ENCODE data around the gene ZNF337.
"Not testable (repeated sequence)": the region's sequence is repeated elsewhere in the genome, so short reads cannot be mapped to it uniquely, and the experiment has no call there.

Gene ZNF337

DNA sequence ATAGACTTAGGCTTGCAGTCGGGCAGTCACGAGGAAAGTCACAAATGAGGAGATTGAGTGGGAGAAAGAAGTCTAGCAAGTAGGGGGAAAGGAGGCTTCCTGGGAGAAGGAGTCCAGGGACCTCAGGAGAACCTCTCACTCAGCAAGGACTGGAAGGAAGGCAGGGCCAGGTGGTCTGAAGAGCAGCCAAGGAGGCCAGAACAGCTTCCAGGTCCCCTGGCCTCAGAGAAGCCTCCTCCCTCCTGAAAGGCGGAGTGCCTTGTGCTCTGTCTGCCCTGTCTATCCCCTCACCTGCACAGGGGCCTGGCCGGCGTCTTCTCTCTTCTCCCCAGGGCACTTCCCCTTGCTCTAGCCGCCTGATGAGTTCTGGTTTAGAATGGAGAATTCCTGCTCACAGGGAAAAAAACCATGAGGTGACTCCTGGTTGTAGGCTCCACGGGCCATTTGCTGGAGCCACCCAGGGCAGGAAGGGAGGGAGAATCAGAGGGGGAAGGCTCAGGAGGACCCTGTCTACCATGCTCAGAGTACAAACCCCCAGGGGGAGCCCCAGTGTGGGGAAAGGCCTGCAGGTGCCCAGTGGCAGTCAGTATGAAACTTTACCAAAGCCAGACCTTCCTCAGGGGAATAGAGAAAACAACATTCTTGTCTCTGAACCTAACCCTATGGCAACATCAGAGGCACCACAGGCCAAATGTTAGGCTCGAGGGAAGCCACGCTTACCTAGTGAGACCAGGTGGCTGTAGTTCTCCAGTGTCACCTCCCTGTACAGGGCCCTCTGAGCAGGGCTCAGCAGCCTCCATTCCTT, 11.2 kb downstream of the ZNF337 start:
- no peaks in the 10 kb centered on the region for H3K9me3 Mint-ChIP-seq
- H3K27me3 Mint-ChIP-seq: no peaks in the 10 kb centered on the region
- H3K4me1 Mint-ChIP-seq (ENCODE audit: low read depth in 2 of 2): peaks cover 13 to 20% of the 10 kb centered on the region in 2 donors
- peaks cover 13% of the 10 kb centered on the region for H3K36me3 Mint-ChIP-seq (ENCODE audit: insufficient read depth)
- ATAC-seq (replicated peaks) (no peak), DNase-seq (no peak)
- H3K4me3 Mint-ChIP-seq: no peak overlapping the region
- H3K27ac Mint-ChIP-seq: peak overlapping the region; percentile 71 to 72

DNA sequence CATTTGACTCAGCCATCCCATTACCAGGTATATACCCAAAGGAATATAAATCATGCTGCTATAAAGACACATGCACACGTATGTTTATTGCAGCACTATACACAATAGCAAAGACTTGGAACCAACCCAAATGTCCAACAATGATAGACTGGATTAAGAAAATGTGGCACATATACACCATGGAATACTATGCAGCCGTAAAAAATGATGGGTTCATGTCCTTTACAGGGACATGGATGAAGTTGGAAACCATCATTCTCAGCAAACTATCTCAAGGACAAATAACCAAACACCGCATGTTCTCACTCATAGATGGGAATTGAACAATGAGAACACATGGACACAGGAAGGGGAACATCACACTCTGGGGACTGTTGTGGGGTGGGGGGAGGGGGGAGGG, 12.8 kb downstream of the ZNF337 start:
- peaks cover 14% of the 10 kb centered on the region for H3K36me3 Mint-ChIP-seq (ENCODE audit: insufficient read depth)

DNA sequence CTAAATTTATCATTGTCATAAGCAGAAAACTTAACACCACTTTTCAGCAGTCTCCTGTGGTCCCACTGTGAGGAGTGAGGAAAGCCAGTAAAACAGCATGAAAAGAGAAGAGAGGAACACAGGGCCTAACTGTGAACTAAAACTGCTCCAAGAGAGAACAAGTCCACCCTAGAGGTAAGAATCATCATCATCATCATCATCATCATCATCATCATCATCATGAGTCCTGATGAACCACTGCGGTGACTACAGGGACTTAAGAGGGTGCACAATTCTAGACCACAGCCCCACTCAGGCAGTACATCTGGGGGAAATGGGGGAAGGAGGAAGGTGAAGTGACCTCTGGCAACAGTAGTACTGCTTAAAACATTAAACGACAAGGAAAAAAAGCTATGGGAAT, 13.6 kb downstream of the ZNF337 start:
- no peaks in the 10 kb centered on the region for H3K9me3 Mint-ChIP-seq
- H3K4me3 Mint-ChIP-seq: no peak overlapping the region
- peaks cover 17 to 20% of the 10 kb centered on the region in 2 donors for H3K4me1 Mint-ChIP-seq (ENCODE audit: low read depth in 2 of 2)
- H3K27ac Mint-ChIP-seq: peak overlapping the region in 1 of 2 donors; percentile 59
- ATAC-seq (replicated peaks): no peak
- no peak for DNase-seq
- H3K27me3 Mint-ChIP-seq: no peaks in the 10 kb centered on the region
- peaks cover 19% of the 10 kb centered on the region for H3K36me3 Mint-ChIP-seq (ENCODE audit: insufficient read depth)

More for the DNA sequence above, 12.8 kb downstream of the ZNF337 start:
- peaks cover 17 to 20% of the 10 kb centered on the region in 2 donors for H3K4me1 Mint-ChIP-seq (ENCODE audit: low read depth in 2 of 2)
- H3K4me3 Mint-ChIP-seq; H3K27ac Mint-ChIP-seq; DNase-seq; H3K9me3 Mint-ChIP-seq; ATAC-seq (replicated peaks); H3K27me3 Mint-ChIP-seq: not testable (repeated sequence)

DNA sequence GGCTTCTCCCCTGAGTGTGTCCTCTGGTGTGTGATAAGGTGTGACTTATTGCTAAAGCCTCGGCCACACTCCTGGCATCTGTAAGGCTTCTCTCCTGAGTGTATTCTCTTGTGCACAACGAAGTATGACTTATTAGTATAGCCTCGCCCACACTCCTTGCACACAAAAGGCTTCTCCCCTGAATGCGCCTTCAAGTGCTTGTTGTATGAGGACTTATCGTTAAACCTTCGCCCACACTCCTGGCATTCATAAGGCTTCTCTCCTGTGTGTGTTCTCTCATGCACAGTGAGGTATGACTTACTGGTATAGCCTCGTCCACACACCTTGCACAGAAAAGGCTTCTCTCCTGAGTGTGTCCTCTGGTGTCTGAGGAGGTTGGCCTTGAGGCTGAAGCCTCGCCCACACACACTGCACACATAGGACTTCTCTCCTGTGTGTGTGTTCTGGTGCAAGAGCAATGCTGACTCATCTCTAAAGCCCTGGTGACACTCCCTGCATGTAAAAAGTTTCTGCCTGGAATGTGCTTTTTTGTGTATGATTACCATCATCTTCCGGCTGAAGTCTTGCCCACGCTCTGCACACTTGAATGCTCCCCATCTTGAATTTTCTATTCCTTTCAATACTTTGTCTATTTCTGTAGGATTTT, 20.4 kb downstream of the ZNF337 start:
- DNase-seq (no peak), ATAC-seq (replicated peaks) (no peak)
- peak overlapping the region in 1 of 2 donors; percentile 6 for H3K27ac Mint-ChIP-seq
- no peaks in the 10 kb centered on the region for H3K9me3 Mint-ChIP-seq
- H3K27me3 Mint-ChIP-seq: no peaks in the 10 kb centered on the region
- peaks cover 5 to 6% of the 10 kb centered on the region in 2 donors for H3K4me1 Mint-ChIP-seq (ENCODE audit: low read depth in 2 of 2)
- peaks cover 41% of the 10 kb centered on the region for H3K36me3 Mint-ChIP-seq (ENCODE audit: insufficient read depth)
- no peak overlapping the region for H3K4me3 Mint-ChIP-seq

DNA sequence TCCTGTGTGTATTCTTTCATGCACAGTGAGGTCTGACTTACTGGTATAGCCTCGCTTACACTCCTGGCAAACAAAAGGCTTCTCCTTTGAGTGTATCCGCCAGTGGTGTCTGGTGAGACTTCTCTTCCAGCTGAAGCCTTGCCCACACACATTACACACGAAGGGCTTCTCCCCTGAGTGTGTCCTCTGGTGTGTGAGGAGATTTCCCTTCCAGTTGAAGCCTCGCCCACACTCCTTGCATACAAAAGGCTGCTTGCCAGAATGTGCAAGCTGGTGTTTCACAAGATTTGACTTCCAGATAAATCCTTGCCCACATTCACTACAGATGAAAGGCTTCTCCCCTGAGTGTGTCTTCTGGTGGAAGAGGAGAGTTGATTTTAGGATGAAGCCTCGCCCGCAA, 21.5 kb downstream of the ZNF337 start:
- Mint-ChIP-seq H3K4me3 (no peak overlapping the region), H3K27me3 (no peaks in the 10 kb centered on the region), H3K27ac (no peak overlapping the region), H3K4me1 (ENCODE audit: low read depth in 2 of 2) (peaks cover 4 to 5% of the 10 kb centered on the region in 2 donors), H3K36me3 (ENCODE audit: insufficient read depth) (peaks cover 36% of the 10 kb centered on the region), H3K9me3 (no peaks in the 10 kb centered on the region)
- ATAC-seq (replicated peaks) (no peak), DNase-seq (no peak)

DNA sequence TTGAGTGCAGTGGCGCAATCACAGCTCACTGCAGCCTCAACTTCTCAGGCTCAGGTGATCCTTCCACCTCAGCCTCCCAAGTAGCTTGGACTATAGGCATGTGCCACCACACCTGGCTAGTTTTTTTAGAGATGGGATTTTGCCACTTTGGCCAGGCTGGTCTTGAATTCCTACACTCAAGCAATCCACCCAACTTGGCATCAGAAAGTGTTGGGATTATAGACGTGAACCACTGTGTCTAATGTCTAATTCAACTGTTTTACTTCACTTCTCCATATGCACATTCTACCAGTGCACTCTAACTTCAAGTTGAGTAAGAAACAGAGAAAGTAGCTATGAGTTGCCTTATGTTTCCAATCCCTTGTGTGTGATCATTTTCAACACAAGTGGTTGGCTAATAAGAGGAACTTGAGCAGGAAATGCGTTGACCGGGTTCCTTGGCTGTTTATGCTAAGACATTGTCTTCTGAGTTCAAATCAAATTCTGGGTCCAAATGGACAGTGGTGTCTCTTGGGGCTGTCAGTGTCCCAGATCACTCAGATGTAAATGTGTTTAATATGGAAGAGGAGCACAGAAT, 23.9 kb downstream of the ZNF337 start:
- Mint-ChIP-seq H3K4me3 (no peak overlapping the region), H3K36me3 (ENCODE audit: insufficient read depth) (peaks cover 23% of the 10 kb centered on the region), H3K9me3 (no peaks in the 10 kb centered on the region), H3K27ac (no peak overlapping the region), H3K4me1 (ENCODE audit: low read depth in 2 of 2) (peaks cover 0 to 3% of the 10 kb centered on the region in 2 donors), H3K27me3 (no peaks in the 10 kb centered on the region)
- ATAC-seq (replicated peaks): no peak
- DNase-seq: no peak

DNA sequence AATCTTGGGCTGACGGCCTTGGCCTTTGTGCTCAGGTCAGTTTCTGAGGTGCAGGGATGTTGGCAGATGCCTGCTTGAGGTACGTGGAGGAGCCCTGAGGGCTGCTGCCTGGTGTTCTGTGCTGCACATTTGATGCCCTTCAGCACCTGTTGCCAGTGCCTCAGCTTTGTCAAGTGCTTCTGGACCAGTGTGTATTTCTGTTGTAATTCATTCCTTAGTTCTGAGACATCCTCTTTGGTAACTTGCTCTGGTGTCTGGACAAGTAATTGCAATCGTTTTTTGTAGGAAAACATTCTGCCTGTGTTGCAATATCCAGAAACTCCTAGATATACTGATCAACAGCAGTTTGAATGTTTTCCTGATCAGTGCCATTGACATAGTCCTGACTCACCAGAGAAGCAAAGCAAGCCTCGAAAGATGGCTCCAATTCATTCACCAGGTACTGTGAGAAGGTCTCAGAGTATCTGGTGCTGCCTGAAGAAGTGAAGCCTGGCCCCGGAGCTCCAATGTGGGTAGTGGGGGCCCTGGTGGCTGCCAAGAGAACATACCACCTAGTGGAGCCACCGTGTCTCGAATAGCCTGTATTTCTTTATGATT, 26.7 kb downstream of the ZNF337 start:
- Mint-ChIP-seq H3K4me3 (no peak overlapping the region), H3K4me1 (ENCODE audit: low read depth in 2 of 2) (no peaks in the 10 kb centered on the region), H3K27ac (no peak overlapping the region), H3K27me3 (no peaks in the 10 kb centered on the region), H3K36me3 (ENCODE audit: insufficient read depth) (peaks cover under 1% of the 10 kb centered on the region), H3K9me3 (no peaks in the 10 kb centered on the region)
- no peak for DNase-seq
- ATAC-seq (replicated peaks): no peak

DNA sequence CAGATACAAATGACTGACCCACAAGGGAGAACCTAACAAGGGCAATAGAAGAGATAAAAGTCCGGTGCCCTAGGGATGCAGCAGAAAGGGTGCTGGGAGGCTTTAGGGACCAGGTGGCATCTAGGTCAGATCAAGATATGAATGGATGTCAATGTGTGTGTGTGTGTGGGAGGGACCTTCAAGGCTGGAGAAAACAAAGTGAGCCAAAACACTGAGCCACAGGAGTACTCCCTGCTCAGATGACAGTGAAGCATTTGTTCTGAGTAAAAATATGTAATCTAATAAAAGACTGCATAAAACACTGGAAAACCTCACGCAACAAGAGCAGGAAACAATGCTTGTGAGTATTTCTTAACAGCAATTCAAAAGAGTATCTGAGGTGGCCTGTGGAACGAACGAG, 28.2 kb downstream of the ZNF337 start:
- Mint-ChIP-seq H3K36me3 (ENCODE audit: insufficient read depth) (no peaks in the 10 kb centered on the region), H3K4me3 (no peak overlapping the region)

DNA sequence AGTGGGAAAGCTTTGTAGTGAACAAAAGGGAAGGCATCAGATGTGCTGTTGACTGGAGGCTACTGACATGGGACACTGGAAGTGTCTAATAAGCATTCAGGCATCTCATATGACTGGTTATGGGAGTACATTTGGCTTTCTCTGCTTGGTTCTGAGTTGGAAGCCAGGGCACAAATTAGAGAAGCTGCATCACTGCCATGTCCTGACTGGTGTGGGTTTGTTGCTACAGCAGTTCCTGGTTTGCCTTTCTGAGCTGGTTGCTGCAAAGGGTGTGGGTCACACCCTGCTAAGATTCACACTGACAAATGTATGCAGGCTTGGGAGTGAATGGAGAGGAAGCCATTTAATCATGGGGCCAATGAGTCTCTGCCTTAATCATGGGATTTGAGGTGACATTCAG, 36.7 kb downstream of the ZNF337 start:
- Mint-ChIP-seq H3K27me3 (no peaks in the 10 kb centered on the region), H3K9me3 (no peaks in the 10 kb centered on the region), H3K27ac (no peak overlapping the region), H3K4me1 (ENCODE audit: low read depth in 2 of 2) (peaks cover 0 to 10% of the 10 kb centered on the region in 2 donors), H3K4me3 (no peak overlapping the region), H3K36me3 (ENCODE audit: insufficient read depth) (no peaks in the 10 kb centered on the region)
- DNase-seq: no peak
- no peak for ATAC-seq (replicated peaks)

More for the DNA sequence above, 28.2 kb downstream of the ZNF337 start:
- H3K27me3 Mint-ChIP-seq: no peaks in the 10 kb centered on the region
- DNase-seq (no peak), ATAC-seq (replicated peaks) (no peak)
- no peaks in the 10 kb centered on the region for H3K4me1 Mint-ChIP-seq (ENCODE audit: low read depth in 2 of 2)
- H3K9me3 Mint-ChIP-seq: no peaks in the 10 kb centered on the region
- peak overlapping the region in 1 of 2 donors; percentile 9 for H3K27ac Mint-ChIP-seq

DNA sequence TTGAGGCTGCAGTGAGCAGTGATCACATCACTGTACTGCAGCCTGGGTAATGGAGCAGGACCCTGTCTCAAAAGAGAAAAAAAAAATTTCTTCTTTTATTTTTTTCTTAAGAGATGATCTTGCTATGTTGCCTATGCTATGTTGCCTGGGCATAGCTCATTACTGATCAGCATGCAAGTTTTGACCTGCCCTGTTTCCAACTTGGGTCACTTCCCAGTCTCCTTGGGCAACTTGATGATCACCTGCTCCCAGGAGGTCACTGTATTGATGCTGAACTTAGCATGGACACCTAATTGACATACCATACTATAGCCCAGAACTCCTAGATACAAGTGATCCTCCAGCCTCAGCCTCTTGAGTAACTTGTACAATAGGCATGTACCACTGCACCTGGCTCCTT, 42.2 kb downstream of the ZNF337 start:
- H3K4me1 Mint-ChIP-seq (ENCODE audit: low read depth in 2 of 2): peaks cover 0 to 7% of the 10 kb centered on the region in 2 donors
- ATAC-seq (replicated peaks): no peak
- H3K9me3 Mint-ChIP-seq: no peaks in the 10 kb centered on the region
- no peaks in the 10 kb centered on the region for H3K27me3 Mint-ChIP-seq
- no peak overlapping the region for H3K27ac Mint-ChIP-seq
- no peak overlapping the region for H3K4me3 Mint-ChIP-seq
- H3K36me3 Mint-ChIP-seq (ENCODE audit: insufficient read depth): peaks cover 3% of the 10 kb centered on the region
- DNase-seq: no peak

DNA sequence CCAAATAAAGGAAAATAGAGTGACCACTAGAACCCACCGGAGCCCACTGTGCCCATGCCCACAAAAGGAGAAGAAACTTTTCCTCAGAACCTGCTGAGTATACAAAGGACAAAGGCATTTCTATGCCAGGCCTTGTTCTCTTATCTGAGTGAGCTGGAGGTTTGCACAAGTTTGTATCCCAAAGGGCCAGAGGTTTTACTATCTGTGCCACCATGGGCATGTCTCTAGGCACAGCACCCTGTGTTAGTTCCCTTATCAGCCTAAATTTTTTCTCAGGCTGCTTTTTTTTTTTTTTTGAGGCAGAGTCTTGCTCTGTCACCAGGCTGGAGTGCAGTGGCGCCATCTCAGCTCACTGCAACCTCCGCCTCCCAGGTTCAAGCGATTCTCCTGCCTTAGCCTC, 43.8 kb downstream of the ZNF337 start:
- H3K9me3 Mint-ChIP-seq; ATAC-seq (replicated peaks); H3K27me3 Mint-ChIP-seq; DNase-seq; H3K36me3 Mint-ChIP-seq (ENCODE audit: insufficient read depth); H3K4me3 Mint-ChIP-seq; H3K4me1 Mint-ChIP-seq (ENCODE audit: low read depth in 2 of 2); H3K27ac Mint-ChIP-seq: not testable (repeated sequence)

DNA sequence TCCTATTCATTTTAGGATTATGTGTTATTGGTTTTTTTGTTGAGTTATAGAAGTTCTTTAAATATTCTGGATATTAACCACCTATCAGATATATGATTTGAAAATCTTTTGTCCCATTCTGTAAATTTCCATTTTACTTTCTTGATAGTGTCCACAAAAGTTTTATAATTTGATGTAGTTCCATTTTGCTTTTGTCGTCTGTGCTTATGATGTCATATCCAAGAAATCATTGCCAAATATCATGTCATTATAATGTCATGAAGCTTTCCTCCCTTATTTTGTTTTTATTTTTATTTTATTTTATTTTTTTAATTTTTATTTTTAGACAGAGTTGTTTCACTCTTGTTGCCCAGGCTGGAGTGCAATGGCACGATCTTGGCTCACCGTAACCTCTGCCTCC, 51.8 kb downstream of the ZNF337 start:
- Mint-ChIP-seq H3K4me3 (no peak overlapping the region), H3K27ac (no peak overlapping the region), H3K36me3 (ENCODE audit: insufficient read depth) (peaks cover under 1% of the 10 kb centered on the region), H3K27me3 (no peaks in the 10 kb centered on the region), H3K4me1 (ENCODE audit: low read depth in 2 of 2) (peaks cover 0 to 10% of the 10 kb centered on the region in 2 donors), H3K9me3 (no peaks in the 10 kb centered on the region)
- no peak for DNase-seq
- no peak for ATAC-seq (replicated peaks)

DNA sequence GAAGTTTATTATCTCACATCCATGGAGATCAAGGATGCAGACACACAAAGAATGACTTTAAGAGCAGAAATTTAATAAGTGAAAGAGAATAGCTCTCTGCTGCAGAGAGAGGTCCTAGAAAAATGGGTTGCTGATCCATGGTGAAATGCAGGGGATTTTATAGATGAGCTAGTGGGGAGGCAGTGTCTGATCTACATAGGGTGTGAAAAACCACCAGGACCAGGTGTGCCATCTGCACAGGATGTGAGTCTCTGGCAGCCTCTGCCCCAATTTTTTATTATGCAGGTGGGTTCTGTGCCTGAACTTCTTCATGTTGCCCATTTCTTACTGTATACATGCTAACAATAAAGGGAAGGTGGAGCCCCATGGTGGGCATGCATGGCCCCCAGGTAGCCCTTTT, 52.9 kb downstream of the ZNF337 start:
- Mint-ChIP-seq H3K9me3 (no peaks in the 10 kb centered on the region), H3K4me1 (ENCODE audit: low read depth in 2 of 2) (peaks cover 0 to 10% of the 10 kb centered on the region in 2 donors), H3K36me3 (ENCODE audit: insufficient read depth) (peaks cover 2% of the 10 kb centered on the region), H3K4me3 (no peak overlapping the region), H3K27ac (peak overlapping the region; percentile 6 to 24), H3K27me3 (no peaks in the 10 kb centered on the region)
- ATAC-seq (replicated peaks) (peak; percentile 99), DNase-seq (peak in 2 of 3 experiments; percentile 1 to 2)
